GM23248 (cell line): ENCODE results near the gene SLC6A1.

Experiments
- EZH2 ChIP-seq: fragments of 200-600 bp; sonication (generic); IDR thresholded peaks from 2 replicates; pipeline ENCODE4 v1.6.1; 2018; ENCODE audit warnings: antibody characterized with exemption, mild to moderate bottlenecking; ENCODE audit not compliant: insufficient read depth, poor library complexity, severe bottlenecking
- EZH2phosphoT487 ChIP-seq: fragments of 200-600 bp; sonication (generic); IDR thresholded peaks from 2 replicates; pipeline ENCODE4 v1.6.1; 2018; ENCODE audit warnings: antibody characterized with exemption, moderate library complexity, mild to moderate bottlenecking, low read depth; ENCODE audit not compliant: insufficient read depth

GRCh38 chr3:11059090-11059798 lies 66.7 kb downstream of the SLC6A1 start:
- TF ChIP-seq EZH2, result no peak
- TF ChIP-seq EZH2phosphoT487, result no peak
